Activated effector memory CD4-positive, alpha-beta T cell treated with anti-CD3 and anti-CD28 coated beads, Interleukin-2, amount 50 U/mL, for 16 hours (primary cell): ENCODE data around the gene RGS6.

Experiments
- DNase-seq: peaks from one replicate; pipeline ENCODE4 v3.0.0-alpha.2; 2020

Gene RGS6

DNA sequence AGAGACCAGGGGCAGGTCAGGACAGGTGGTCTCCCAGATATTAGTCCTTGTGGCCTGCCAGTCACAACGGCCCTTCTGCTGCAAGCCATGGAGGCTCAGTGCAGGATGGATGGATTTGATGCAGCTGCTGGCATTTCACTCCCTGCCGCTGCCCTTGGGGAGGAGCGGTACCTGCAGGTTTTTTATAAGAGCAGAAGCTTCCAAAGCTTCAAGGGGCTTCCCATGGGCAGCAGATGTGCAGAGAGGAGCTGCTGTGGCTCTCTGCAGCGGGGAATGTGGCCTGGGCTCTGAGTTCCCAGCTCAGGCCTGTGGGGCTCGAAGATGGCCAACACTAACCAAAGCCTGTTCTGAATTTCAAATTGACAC, 582.4 kb downstream of the RGS6 start:
- DNase-seq: no peak

DNA sequence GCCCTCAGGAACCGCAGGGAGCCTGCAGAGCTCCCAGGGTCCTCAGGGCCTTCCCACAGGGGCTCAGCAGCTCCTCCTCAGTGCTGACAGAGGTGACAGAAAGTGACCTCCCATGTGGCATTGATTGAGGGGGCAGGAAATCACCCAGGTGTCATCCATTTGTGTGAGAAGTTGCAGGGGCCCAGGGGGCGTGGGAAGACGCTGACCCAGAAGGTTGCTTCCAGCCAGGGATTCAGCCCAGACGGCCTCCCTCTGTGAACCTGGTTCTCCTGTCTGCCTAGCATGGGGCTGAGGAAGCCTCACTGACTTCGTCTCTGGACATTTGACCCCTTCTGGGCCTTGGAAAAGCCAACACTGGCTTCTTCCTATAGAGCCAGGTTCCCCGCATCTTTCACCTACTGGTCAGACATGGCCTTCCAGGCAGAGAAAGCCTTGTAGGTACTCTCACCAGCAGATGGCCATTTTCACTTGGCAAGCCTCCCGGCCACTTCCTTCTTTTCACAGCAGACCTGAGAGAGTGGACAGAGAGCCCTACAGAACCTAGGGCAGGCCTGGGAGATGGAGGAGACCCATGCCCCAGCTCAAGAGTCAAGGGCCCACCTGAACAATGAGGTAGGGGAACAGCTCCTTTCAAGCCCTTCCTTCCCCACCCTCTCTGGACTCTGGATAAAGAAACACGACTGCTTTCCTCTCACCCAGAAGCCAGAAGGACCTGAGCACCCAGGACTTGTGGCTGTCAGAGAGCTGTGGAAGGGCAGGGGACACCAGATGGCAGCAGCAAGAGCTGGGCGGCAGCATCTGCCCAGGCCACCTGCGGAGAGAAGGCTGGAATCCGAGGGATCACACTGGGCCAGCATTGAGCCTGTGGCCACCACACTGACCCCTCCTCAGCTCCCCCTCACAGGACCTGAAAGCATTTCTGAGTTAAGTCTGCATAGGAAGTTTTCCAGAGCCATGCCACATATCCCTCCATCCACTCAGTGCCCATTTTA, 583.8 kb downstream of the RGS6 start:
- no peak for DNase-seq

DNA sequence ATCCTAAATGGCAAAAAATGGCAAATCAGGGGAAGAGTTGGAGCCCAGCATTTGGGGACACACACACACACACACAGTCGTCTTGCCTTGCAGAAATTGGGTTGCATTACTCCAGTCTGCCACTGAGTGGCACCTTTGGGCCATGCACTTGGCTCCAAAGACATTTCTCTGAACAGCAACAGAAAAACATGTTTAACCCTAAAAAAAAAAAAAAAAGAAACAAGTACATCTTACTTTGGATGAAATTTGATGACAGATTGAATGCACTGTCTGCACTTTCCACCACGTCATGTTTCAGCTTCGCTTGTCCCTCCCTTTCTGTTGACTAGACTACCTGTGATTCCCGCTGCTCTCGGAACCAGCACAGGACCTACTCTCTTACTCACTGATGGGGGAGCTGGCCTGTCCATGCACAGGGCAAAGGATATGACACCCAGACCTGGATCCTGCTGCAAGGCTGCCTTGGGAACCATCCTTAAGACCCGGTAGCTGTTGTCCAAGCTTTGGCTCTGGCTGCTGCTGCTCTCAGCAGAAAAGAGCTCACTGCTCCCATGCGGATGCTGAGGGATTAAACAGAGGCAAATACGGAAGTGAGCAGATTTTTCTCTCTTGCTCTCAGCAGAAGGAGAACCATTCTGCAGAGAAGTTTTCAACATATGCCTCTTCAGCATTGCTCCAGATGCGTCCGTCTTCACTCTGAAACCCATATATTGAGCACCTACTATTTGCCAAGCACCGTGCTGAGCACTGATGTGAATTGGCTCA, 584.9 kb downstream of the RGS6 start:
- peak; percentile 89 for DNase-seq

DNA sequence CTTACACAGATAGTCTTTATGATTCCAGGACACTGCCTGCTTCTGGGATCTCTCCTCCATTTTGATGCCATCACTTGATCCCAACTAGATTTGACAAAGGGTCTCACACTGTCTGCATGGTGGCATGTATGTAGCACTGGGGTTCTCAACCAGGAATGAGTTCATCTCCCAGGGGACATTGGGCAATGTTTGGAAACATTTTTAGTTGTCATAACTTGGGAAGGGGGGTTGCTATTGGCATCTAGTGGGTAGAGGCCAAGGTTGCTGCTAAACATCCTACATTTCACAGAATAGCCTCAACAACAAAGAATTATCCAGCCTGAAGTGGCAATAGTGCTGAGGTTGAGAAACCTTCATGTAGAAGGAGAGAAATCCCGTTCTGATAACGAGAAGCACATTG, 585.5 kb downstream of the RGS6 start:
- no peak for DNase-seq

DNA sequence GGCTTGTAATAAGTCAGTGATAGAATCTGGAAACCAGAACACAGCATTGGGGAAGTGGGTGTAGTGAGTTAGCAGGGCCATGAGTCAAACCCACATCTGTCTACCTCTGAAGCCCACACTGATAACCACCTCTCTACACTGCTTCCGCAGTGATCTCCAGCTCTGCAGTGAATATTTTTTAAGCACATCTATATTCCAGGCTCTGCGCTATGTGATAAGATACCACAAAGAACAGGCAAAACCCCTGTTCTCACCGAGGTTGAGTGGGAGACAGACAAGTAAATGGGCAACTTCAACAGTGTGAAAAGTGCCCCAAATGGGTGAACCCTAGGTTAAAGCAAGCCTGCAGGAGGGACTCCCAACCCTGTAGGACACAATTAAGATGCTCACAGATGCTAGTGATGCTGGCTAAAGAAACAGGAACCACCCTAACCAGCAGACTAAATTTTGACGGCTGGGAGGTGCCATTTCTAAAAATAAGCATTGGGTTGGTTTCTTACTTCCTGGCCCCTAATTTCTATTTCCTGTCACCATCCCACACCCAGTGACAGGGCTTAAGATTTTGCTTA, 586.7 kb downstream of the RGS6 start:
- peak; percentile 73 for DNase-seq

DNA sequence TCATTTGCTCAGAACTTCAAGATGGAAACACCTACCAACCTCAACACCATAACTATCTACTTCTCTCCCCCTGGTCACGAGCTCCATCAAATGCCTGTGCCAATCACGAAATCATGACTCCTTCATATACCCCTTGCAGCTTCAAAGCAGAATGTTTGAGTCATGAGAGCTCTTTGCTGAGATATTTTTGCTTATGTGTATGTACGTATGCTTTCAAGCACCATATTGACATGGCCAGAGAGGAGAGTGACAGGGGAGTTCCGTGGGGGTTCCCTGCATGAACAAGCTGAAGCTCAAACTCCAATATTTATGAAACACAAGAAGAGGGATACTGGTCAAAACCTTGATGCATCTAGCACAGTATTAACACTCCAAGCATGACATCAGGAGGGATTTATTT, 587.3 kb downstream of the RGS6 start:
- DNase-seq: no peak

DNA sequence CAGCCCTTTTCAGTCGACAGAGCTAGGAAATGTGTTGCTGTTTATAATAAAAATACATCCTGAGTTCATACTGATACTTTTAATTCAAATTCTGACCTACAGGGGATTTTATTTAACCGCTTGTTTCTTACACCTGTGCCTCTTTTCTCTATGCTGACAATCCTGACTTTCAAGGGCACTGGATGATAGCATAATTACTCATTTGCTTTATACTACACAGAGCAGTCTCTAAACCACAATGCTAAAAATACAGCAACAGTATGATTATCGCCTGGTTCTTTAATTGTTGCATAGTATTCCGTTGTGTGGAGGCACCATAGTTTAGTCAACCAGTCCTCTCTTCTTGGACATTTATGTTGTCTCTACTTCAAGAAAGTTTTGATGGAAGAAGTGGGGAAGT, 588.8 kb downstream of the RGS6 start:
- DNase-seq: no peak

DNA sequence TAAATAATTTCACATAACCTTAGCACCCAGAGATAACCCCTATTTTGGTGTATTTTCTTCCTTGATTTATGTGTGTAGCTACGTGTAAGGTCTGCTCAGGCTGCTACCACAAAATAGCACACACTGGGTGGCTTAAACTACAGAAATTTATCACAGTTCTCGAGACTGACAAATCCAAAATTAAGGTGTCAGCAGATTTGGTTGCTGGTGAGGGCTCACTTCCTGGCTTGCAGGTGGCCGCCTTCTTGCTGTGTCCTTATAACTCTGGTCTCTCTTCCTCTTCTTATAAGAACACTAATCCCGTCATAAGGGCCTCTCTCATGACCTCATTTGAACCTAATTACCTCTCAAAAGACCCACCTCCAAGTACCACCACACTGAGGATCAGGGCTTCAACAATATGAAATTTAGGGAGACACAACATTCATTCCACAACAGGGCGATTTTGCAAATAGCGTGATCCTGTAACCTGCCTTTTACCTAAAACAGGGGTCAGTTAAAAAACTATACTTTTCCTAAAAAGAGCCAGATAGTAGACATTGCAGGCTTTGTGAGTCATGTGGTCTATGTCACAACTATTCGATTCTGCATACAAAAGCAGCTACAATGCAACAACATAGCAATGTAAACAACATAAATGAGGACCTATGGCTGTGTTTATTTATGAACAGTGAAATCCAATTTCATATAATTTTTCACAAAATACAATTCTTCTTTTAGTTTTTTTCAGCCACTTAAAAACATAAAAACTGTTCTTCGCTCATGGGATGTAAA, 589.9 kb downstream of the RGS6 start:
- DNase-seq: no peak

DNA sequence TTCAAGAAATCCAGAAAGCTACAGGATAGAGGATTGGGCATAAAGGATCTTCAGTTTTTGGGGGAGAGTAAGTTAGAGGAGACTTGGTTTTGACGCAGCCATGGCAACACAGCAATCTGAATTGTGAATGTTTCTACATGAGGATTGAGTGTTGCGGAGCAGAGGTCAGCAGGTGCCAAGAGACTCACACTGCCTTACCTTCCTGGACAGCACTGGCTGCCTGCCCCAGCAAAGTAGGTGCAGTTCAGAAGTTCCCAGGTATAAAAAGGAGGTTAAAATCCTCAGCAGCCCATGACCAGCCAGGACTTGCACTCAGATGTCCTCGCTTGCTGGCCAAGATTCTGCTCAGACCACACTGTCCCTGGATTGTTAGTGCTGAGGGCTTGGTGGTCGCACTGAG, 590.6 kb downstream of the RGS6 start:
- no peak for DNase-seq

DNA sequence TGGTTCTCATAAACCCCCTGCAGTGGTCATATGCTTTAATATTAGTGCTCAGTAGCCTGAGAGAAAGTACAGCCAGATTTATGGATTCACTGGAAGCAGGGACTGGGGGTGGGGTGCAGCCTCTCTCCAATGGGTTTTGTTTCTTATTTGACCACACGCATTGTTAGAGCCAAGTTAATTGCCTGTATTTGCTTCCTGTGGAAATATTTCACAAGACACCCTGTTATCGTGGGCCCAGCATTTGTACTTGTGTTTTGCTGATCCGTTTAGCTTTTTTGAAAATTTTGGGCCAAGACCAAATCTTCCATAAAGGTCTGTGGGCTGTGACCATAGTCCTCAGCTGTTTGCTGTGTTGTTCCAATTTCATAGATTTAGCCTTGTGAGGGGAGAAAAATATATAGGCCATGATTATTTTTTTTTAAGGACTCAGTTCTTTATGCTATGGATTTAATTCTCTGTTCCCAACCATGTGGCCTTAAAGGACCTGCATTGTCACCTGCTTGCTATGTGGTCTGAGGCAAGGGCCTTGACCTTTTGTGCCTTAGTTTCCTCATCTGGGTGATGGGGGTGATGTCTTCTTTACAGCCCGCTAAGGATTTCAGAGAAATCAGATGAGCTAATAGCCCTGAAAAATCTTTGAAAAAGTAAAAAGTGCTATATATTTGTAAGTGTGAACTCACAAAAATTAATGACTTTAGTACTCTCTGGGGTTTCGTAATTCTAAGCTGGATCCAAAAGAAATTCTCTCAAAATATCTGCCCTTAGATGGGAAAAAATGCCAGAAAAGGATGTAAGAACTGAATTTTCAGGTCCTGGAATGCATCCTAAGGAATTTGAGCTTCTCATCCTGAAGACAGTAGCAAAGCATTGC, 591.4 kb downstream of the RGS6 start:
- DNase-seq: no peak

DNA sequence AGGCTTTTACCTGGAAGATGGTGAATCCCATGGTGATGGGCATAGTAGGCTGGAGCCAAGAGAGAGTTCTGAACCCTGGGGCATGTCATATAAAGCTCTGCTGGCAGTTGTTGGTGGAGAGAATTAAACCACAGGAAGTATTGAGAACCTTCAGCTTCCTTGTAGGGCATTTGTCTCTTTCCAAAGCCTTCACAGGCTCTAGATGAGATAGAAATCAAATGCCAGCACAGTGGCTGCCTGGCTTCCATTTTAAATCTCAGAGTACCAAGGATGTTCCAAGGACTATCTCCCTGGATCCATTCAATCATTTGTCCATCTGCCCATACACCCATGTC, 592.0 kb downstream of the RGS6 start:
- no peak for DNase-seq

DNA sequence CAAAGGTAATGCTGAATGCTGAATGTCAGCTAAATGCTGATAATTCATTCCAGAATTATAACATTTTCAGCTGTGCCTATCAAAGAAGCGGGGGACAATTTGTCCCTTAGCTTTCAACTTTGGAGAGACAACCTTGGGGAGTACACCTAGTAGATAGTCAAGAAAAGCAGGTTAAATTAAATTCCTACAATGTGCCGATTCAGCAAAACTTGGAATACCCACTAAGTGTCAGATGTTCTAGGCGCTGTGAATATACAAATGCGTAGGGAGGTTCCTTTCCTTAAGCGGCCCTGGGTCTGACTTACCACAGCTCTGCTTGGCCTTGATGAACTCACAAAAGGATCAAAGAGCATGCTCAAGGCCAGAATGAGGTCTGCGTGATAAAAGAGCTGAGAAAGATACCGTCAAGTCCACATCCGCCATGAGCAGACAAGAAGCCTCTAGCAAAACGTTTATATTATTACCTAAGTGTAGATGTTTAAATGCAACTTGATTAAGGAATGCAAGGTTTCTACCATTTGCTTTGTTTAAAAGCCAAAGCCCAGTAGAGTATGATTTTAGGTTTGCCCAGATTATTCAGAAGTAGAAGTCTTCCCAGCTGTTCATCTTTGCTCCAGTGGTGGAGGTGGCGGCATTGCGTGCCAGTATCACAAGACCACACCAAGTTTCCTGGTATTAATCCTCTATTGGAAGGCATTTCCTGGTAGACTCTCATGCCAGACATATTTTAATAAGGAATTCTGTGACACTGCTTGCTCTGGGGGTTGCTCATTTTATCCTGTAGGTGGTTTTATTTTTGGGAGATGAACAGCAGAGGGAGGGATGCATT, 593.1 kb downstream of the RGS6 start:
- no peak for DNase-seq

DNA sequence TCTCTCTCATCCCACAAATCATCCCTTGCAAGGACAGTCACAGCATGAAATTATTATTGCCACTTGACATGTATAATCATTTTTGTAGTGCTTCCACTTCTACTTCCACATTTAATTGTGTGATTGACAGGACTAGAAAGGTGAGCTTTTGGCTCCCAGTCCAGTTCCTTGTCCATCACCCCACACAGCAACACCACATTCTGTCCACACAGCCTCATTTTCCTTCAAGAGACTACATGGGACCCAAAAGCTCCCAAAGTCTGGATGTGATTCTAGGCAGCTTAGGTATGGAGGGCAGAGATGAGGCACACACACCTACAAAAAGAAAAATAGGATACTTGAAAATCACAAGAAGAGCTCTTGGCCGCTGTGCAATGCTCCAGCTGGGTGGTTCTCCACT, 595.4 kb downstream of the RGS6 start:
- no peak for DNase-seq

DNA sequence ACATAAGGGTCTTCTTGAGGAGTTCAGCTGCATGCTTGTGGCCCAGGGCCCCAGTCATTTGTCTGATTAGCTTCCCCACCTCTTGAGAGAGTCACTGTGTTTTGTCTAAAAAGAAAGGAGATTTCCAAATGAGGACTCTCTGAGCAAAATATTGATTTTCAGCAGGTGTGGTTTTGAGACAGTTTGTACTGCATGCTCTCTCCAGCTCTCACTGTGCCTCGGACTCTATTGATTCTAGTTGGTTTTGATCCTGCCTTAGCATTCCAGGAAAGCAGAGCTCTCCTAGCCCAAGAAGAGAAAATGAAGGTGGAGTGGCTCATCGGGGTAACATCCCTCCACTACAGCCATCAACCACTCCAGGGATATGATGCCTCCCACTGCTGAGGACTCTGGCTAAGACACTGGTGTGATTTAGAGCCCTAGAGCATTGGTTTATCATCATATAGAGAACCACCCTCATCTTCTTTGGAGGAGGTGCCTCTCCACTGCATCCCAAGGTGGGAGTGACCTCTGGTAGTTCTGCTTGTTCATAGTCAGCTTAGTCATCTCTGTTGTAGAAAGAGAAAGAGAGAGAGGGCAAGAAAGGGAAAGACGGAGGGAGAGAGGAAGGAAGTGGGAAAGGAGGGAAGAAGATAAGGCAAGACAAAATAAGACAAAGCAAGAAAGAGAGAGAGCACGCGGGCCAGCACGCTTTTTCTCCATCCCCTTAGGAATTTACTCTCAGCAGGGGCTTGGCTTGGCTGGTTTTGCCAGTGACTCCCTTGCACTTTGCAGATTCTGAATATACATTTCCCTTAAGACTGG, 596.0 kb downstream of the RGS6 start:
- DNase-seq: no peak

DNA sequence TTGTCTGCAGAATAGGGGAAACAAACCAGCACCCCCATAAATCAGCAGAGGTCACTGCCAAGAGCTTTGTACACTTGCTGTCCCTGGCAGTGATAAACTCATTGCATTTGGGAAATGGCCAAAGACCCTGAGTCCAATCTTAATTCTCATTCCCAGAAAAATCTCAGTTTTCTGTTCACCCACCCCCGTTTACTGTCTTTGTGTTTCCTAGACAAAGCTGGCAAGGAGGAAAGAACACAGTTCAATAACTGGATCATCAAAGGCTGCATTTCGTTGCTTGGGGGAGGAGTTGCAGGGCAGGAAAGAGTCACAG, 596.6 kb downstream of the RGS6 start:
- DNase-seq: no peak

DNA sequence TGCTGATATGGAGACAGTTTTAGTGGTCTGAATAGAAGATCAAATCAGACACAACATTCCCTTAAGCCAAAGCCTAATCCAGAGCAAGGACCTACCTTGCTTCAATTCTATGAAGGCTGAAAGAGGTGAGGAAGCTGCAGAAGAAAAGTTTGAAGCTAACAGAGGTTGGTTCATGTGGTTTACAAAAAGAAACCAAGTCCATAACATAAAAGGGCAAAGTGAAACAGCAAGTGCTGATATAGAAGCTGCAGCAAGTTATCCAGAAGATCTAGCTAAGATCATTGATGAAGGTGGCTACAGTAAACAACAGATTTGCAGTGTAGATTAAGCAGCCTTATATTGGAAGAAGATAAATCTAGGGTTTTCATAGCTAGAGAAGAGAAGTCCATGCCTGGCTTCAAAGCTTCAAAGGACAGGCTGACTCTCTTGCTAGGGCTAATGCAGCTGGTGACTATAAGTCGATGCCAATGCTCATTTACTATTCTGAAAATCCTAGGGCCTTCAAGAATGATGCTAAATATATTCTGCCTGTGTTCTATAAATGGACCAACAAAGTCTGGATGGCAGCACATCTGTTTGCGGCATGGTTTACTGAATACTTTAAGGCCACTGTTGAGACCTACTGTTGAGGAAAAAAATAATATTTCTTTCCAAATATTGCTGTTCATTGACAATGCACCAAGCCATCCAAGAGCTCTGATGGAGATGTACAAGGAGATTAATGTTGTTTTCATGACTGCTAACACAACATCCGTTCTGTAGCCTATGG, 600.6 kb downstream of the RGS6 start:
- DNase-seq: no peak

DNA sequence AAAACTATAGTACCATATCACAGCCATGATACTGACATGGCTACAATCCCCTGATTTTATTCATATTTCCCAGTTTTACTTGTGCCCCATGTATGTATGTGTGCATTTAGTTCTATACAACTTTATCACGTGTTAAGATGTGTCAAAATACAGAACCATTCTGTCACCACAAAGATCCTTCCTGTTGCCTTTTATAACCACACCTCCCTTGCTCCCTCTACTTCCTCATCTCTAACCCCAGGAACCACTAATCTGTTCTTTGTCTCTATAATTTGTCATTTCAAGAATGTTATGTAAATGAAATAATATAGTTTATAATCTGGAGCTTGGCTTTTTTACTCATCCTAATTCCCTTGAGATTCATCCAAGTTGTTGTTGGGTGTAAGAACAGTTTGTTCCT, 603.3 kb downstream of the RGS6 start:
- no peak for DNase-seq

DNA sequence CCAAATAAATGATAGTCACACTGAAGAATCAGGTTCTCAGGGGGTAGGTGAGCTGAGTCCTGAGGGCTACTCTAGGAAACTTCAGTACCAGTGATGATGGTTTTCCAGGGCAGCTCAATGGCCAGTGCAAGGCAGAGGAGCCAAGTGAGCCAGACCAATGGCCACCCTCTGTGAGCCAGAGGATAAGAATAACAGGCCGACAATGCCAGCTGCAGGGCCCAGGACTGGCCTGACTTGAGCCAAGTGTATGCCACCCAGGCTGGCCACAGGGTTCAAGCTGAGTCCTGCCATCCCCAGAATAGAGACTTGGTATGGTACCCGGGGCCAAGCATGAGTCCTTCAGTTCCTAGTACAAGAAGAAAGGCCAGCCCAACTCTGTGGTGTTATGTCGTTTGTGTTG, 606.2 kb downstream of the RGS6 start:
- DNase-seq: no peak

DNA sequence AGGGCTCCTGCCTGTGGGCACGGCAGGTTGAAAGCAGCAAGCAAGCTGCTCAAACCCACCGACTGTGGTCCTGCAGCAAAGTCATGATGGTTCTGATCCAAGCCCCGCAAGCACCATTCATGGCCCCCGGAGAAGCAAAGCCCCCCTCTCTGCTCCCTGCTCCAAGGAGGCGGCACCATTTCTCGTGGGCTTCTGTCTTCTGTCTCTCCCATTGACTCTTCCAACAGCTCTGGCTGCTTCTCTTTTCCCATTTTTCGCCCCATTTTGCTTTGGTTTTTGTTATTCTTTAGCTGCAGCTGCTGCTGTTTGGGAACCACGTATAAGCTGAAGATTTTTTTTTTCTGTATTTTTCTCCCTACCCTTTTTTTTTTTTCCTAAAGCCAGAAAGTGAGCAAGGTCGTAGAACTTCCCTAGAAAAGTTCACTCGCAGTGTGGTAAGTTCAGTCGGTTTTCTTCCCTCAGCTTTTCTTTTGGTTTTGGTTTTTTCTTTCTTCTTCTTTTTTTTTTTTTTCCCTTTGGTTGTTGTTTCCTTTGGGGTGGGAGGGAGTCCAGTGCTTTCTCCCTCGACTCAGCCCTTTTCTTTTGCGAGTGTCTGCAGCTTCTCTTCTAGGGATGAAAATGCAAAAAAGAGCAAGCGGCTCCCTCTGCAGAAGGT, 607.6 kb downstream of the RGS6 start:
- DNase-seq: no peak
